Measurements from ENCODE around the gene BPHL. TPM values are rescaled to one million over a fixed set of nuclear protein-coding genes. Genes with fewer than 3 reads are reported as not detected.
"Not testable (repeated sequence)": the region's sequence is repeated elsewhere in the genome, so short reads cannot be mapped to it uniquely, and the experiment has no call there.

The BPHL gene
- 9.6 and 14.6 TPM in 2 replicates for total RNA-seq (2012; rRNA removed)

GRCh38 chr6:3118353-3119039 lies at the start of gene BPHL:
TSS of gene BPHL (plus strand) at chr6:3118711. CDS start at chr6:3118741, 30 bp downstream.
- Histone ChIP-seq H3K36me3 (ENCODE audit: insufficient read depth, low read length) (peaks cover 15% of the 10 kb centered on the region), H3K4me3 (ENCODE audit: low read length) (peak within 1 kb of the TSS; percentile 92), H3K4me1 (ENCODE audit: control insufficient read depth, insufficient read depth, low read length) (peaks cover 14% of the 10 kb centered on the region), H3K9ac (ENCODE audit: low read depth, low read length) (peak within 1 kb of the TSS; percentile 88), H3K9me3 (replicated peaks; ENCODE audit: low read length) (no peaks in the 10 kb centered on the region), H3K4me2 (ENCODE audit: low read length) (peak within 1 kb of the TSS; percentile 85), H3K27me3 (ENCODE audit: control insufficient read depth, insufficient read depth, low read length) (no peaks in the 10 kb centered on the region)

DNA sequence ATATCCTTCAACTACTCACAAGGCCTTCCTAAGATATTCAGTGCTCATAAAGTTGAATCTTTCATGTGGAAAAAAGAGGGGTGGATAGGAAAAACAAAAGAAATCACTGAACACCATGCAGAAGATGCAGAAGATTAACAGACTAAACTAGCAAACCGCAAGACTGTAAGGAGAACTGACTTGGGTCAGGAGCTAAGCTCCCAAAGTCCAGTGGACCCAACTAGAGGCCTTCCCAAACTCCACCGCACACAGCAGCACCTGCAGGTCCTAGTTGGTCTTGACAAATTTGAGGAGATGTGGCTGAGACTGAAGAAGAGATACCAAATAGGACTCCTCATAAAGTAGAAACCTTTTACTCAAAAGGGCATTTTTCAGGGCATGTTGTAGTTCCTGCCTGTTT lies 46.9 kb upstream of the BPHL start:
- Histone ChIP-seq H3K9me3 (replicated peaks; ENCODE audit: low read length) (no peaks in the 10 kb centered on the region), H3K4me3 (ENCODE audit: low read length) (no peak overlapping the region), H3K4me2 (ENCODE audit: low read length) (no peak overlapping the region), H3K4me1 (ENCODE audit: control insufficient read depth, insufficient read depth, low read length) (peaks cover 26% of the 10 kb centered on the region), H3K9ac (ENCODE audit: low read depth, low read length) (no peak overlapping the region), H3K27me3 (ENCODE audit: control insufficient read depth, insufficient read depth, low read length) (no peaks in the 10 kb centered on the region), H3K36me3 (ENCODE audit: insufficient read depth, low read length) (peaks cover 13% of the 10 kb centered on the region)

DNA sequence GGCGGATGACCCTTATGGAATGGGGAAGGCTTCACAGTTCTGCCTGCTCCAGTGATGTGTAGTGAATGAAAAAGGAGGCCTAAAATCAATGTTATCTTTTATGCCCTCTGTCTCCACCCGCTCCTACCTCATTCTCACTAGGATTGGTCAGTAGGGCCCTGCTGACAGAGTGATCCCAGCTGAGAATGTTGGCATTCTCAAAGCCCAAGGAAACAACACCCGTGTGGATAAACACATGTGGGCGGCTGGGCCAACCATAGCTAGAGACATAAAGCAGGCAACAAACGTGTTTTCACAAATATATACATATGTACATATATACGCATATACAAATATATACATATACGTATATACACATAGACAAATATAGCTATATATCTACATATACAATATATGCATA lies 45.7 kb upstream of the BPHL start:
- H3K4me3 ChIP-seq (ENCODE audit: low read length) = no peak overlapping the region
- no peaks in the 10 kb centered on the region for H3K9me3 ChIP-seq (replicated peaks; ENCODE audit: low read length)
- H3K4me1 ChIP-seq (ENCODE audit: control insufficient read depth, insufficient read depth, low read length) = peaks cover 26% of the 10 kb centered on the region
- no peak overlapping the region for H3K9ac ChIP-seq (ENCODE audit: low read depth, low read length)
- H3K36me3 ChIP-seq (ENCODE audit: insufficient read depth, low read length) = peaks cover 23% of the 10 kb centered on the region
- H3K4me2 ChIP-seq (ENCODE audit: low read length) = no peak overlapping the region
- H3K27me3 ChIP-seq (ENCODE audit: control insufficient read depth, insufficient read depth, low read length) = no peaks in the 10 kb centered on the region

DNA sequence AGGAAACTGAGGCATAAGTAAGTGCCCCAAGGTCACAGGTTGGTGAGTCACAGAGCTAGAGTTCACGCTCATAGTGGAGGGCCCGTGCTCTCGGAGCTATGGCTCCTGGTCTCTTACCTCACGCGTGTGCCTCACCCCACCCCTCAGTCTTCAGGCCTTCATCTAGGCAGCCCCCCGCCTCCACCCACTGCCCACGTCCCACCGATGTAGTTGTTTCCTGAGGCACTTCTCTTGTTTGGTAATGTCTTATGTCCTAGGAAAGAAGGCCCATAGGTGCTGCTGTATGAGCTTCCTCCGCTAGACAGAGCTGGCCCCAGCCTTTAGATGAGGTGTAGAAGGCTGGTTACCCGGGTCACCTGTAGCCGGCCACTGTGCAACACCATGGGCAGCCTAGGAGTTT lies 45.1 kb upstream of the BPHL start:
- Histone ChIP-seq H3K27me3 (ENCODE audit: control insufficient read depth, insufficient read depth, low read length) (no peaks in the 10 kb centered on the region), H3K9me3 (replicated peaks; ENCODE audit: low read length) (no peaks in the 10 kb centered on the region), H3K36me3 (ENCODE audit: insufficient read depth, low read length) (peaks cover 28% of the 10 kb centered on the region), H3K9ac (ENCODE audit: low read depth, low read length) (no peak overlapping the region), H3K4me3 (ENCODE audit: low read length) (no peak overlapping the region), H3K4me2 (ENCODE audit: low read length) (no peak overlapping the region), H3K4me1 (ENCODE audit: control insufficient read depth, insufficient read depth, low read length) (peaks cover 26% of the 10 kb centered on the region)

DNA sequence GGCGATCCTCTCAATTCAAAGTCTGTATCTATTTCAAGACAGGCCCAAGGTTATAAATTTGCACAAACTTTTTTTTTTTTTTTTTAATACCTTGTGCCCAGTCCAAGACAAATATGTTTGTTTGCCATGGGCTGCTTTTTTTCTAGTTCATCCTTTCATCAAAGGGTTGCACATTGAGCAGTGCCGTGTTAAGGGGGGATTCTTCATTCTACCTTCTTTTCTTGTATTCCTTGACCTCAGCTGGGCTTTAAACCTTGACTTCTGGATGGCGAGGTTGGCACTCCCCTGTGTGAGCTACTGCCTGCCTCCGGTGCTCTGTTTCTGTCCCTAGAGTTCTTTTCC lies 42.8 kb upstream of the BPHL start:
- Histone ChIP-seq H3K9ac (ENCODE audit: low read depth, low read length) (peak overlapping the region; percentile 16), H3K4me1 (ENCODE audit: control insufficient read depth, insufficient read depth, low read length) (peaks cover 15% of the 10 kb centered on the region), H3K4me3 (ENCODE audit: low read length) (no peak overlapping the region), H3K27me3 (ENCODE audit: control insufficient read depth, insufficient read depth, low read length) (no peaks in the 10 kb centered on the region), H3K4me2 (ENCODE audit: low read length) (peak overlapping the region; percentile 42), H3K36me3 (ENCODE audit: insufficient read depth, low read length) (peaks cover 45% of the 10 kb centered on the region), H3K9me3 (replicated peaks; ENCODE audit: low read length) (no peaks in the 10 kb centered on the region)

GRCh38 chr6:3076320-3076719 lies 42.2 kb upstream of the BPHL start:
- Histone ChIP-seq H3K4me1 (ENCODE audit: control insufficient read depth, insufficient read depth, low read length) (peaks cover 12% of the 10 kb centered on the region), H3K9me3 (replicated peaks; ENCODE audit: low read length) (no peaks in the 10 kb centered on the region), H3K4me3 (ENCODE audit: low read length) (no peak overlapping the region), H3K36me3 (ENCODE audit: insufficient read depth, low read length) (peaks cover 50% of the 10 kb centered on the region), H3K27me3 (ENCODE audit: control insufficient read depth, insufficient read depth, low read length) (no peaks in the 10 kb centered on the region), H3K4me2 (ENCODE audit: low read length) (no peak overlapping the region), H3K9ac (ENCODE audit: low read depth, low read length) (no peak overlapping the region)

GRCh38 chr6:3077430-3077829 lies 41.1 kb upstream of the BPHL start:
- no peak overlapping the region for H3K4me3 ChIP-seq (ENCODE audit: low read length)
- no peaks in the 10 kb centered on the region for H3K27me3 ChIP-seq (ENCODE audit: control insufficient read depth, insufficient read depth, low read length)
- no peaks in the 10 kb centered on the region for H3K9me3 ChIP-seq (replicated peaks; ENCODE audit: low read length)
- no peak overlapping the region for H3K9ac ChIP-seq (ENCODE audit: low read depth, low read length)
- no peak overlapping the region for H3K4me2 ChIP-seq (ENCODE audit: low read length)
- H3K36me3 ChIP-seq (ENCODE audit: insufficient read depth, low read length) = peaks cover 52% of the 10 kb centered on the region
- peaks cover 12% of the 10 kb centered on the region for H3K4me1 ChIP-seq (ENCODE audit: control insufficient read depth, insufficient read depth, low read length)

GRCh38 chr6:3078952-3079351 lies 39.6 kb upstream of the BPHL start:
- Histone ChIP-seq H3K36me3 (ENCODE audit: insufficient read depth, low read length) (peaks cover 60% of the 10 kb centered on the region), H3K4me1 (ENCODE audit: control insufficient read depth, insufficient read depth, low read length) (peaks cover 12% of the 10 kb centered on the region)
- H3K9me3 ChIP-seq (replicated peaks; ENCODE audit: low read length); H3K4me2 ChIP-seq (ENCODE audit: low read length); H3K9ac ChIP-seq (ENCODE audit: low read depth, low read length); H3K4me3 ChIP-seq (ENCODE audit: low read length); H3K27me3 ChIP-seq (ENCODE audit: control insufficient read depth, insufficient read depth, low read length): not testable (repeated sequence)

GRCh38 chr6:3079682-3080081 lies 38.8 kb upstream of the BPHL start:
- Histone ChIP-seq H3K9ac (ENCODE audit: low read depth, low read length) (no peak overlapping the region), H3K4me1 (ENCODE audit: control insufficient read depth, insufficient read depth, low read length) (peaks cover 12% of the 10 kb centered on the region), H3K9me3 (replicated peaks; ENCODE audit: low read length) (no peaks in the 10 kb centered on the region), H3K4me2 (ENCODE audit: low read length) (no peak overlapping the region), H3K4me3 (ENCODE audit: low read length) (no peak overlapping the region), H3K27me3 (ENCODE audit: control insufficient read depth, insufficient read depth, low read length) (no peaks in the 10 kb centered on the region), H3K36me3 (ENCODE audit: insufficient read depth, low read length) (peaks cover 62% of the 10 kb centered on the region)

DNA sequence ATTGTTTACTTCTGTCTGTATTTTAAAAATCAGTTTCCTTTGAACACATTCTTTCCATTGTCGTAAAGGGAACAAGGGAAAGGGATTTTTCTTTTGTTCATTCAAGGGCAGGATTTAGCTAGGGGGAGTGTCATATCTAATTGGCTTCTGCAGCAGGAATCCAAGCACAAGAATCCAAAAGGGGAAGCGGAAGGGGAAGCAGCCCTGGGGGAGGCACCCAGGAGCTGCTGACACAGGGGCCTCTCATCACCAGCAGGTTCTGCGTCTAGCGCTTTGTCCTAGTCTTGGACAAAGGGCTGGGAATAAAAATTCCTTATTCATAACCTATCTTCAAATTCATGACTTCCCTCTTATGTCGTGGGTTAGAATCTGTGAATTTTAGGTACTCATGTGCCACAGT lies 36.6 kb upstream of the BPHL start:
- peaks cover 72% of the 10 kb centered on the region for H3K36me3 ChIP-seq (ENCODE audit: insufficient read depth, low read length)

GRCh38 chr6:3085074-3085473 lies 33.4 kb upstream of the BPHL start:
- Histone ChIP-seq H3K9me3 (replicated peaks; ENCODE audit: low read length) (no peaks in the 10 kb centered on the region), H3K4me1 (ENCODE audit: control insufficient read depth, insufficient read depth, low read length) (peaks cover 13% of the 10 kb centered on the region), H3K4me2 (ENCODE audit: low read length) (no peak overlapping the region), H3K4me3 (ENCODE audit: low read length) (no peak overlapping the region), H3K27me3 (ENCODE audit: control insufficient read depth, insufficient read depth, low read length) (no peaks in the 10 kb centered on the region), H3K36me3 (ENCODE audit: insufficient read depth, low read length) (peaks cover 56% of the 10 kb centered on the region), H3K9ac (ENCODE audit: low read depth, low read length) (no peak overlapping the region)

More for the DNA sequence above, 36.6 kb upstream of the BPHL start:
- Histone ChIP-seq H3K27me3 (ENCODE audit: control insufficient read depth, insufficient read depth, low read length) (no peaks in the 10 kb centered on the region), H3K4me3 (ENCODE audit: low read length) (no peak overlapping the region), H3K4me1 (ENCODE audit: control insufficient read depth, insufficient read depth, low read length) (no peaks in the 10 kb centered on the region), H3K9me3 (replicated peaks; ENCODE audit: low read length) (no peaks in the 10 kb centered on the region), H3K9ac (ENCODE audit: low read depth, low read length) (no peak overlapping the region), H3K4me2 (ENCODE audit: low read length) (no peak overlapping the region)

- H3K9ac ChIP-seq (ENCODE audit: low read depth, low read length) = no peak overlapping the region
- peaks cover 13% of the 10 kb centered on the region for H3K4me1 ChIP-seq (ENCODE audit: control insufficient read depth, insufficient read depth, low read length)
- H3K4me3 ChIP-seq (ENCODE audit: low read length) = no peak overlapping the region
- no peaks in the 10 kb centered on the region for H3K9me3 ChIP-seq (replicated peaks; ENCODE audit: low read length)
- no peak overlapping the region for H3K4me2 ChIP-seq (ENCODE audit: low read length)
- H3K27me3 ChIP-seq (ENCODE audit: control insufficient read depth, insufficient read depth, low read length) = no peaks in the 10 kb centered on the region
- H3K36me3 ChIP-seq (ENCODE audit: insufficient read depth, low read length) = peaks cover 45% of the 10 kb centered on the region
Observed at GRCh38 chr6:3086282-3086946, 32.1 kb upstream of the BPHL start.

Data from skeletal muscle satellite cell (primary cell).